Lung (tissue), 12 donors: ENCODE results near the gene DCUN1D2. TPM values are rescaled to one million over a fixed set of nuclear protein-coding genes. Genes with fewer than 3 reads are reported as not detected.

ENCODE experiments used
- ATAC-seq: fragments of 200-7000 bp; cut with Tn5 transposase; one replicate; pipeline ENCODE4 v1.9.1; 2020; ENCODE audit warnings: moderate number of reproducible peaks; ENCODE audit not compliant: insufficient read depth, low FRiP score
- DNase-seq, 3 donors: peaks; one replicate each; pipeline ENCODE4 v3.0.0-alpha.2; 2013 to 2017
- H3K27ac ChIP-seq, 2 donors: one replicate each; pipeline ENCODE4 v1.5.1; 2013; ENCODE audit warnings: mild to moderate bottlenecking in 2 of 2, moderate library complexity in 2 of 2, control low read depth in 1 of 2, inconsistent platforms in 1 of 2, low read depth in 1 of 2, low read length in 1 of 2
- H3K27me3 ChIP-seq, 3 donors: one replicate each; pipeline ENCODE4 v1.5.1; 2013; ENCODE audit warnings: low read length in 2 of 3; ENCODE audit not compliant: control insufficient read depth in 3 of 3, insufficient read depth in 3 of 3
- H3K36me3 ChIP-seq, 4 donors: one replicate each; pipeline ENCODE4 v1.5.1; 2013; ENCODE audit warnings: low read length in 4 of 4, mild to moderate bottlenecking in 1 of 4, moderate library complexity in 1 of 4; ENCODE audit not compliant: control insufficient read depth in 4 of 4, insufficient read depth in 4 of 4
- H3K4me1 ChIP-seq, 5 donors: one replicate each; pipeline ENCODE4 v1.5.1; 2013; ENCODE audit warnings: low read length in 5 of 5, mild to moderate bottlenecking in 2 of 5, moderate library complexity in 1 of 5; ENCODE audit not compliant: control insufficient read depth in 5 of 5, insufficient read depth in 5 of 5
- H3K4me3 ChIP-seq: one replicate; pipeline ENCODE4 v1.5.1; 2013; ENCODE audit warnings: mild to moderate bottlenecking, control low read depth, moderate library complexity
- H3K9ac ChIP-seq, 2 donors: one replicate each; pipeline ENCODE4 v1.5.1; 2013; ENCODE audit warnings: low read length in 2 of 2, control low read depth in 1 of 2; ENCODE audit not compliant: insufficient read depth in 1 of 2
- H3K9me3 ChIP-seq, 4 donors: one replicate each; pipeline ENCODE4 v1.5.1; 2013; ENCODE audit warnings: low read length in 3 of 4, mild to moderate bottlenecking in 1 of 4, moderate library complexity in 1 of 4; ENCODE audit not compliant: control insufficient read depth in 4 of 4, insufficient read depth in 3 of 4
- CTCF ChIP-seq: IDR thresholded peaks from 2 replicates; pipeline ENCODE4 v1.5.1; 2012; ENCODE audit warnings: mild to moderate bottlenecking; ENCODE audit errors: control extremely low read depth, extremely low read depth
- WGBS, 2 donors: extraction: QIAGEN DNeasy Blood & Tissue Kit; methylation state at CpG; one replicate each; pipeline ENCODE4 v1.1.7; 2013; 5-methylcytosine and 5-hydroxymethylcytosine counted together
- polyA plus RNA-seq, 2 donors: library from polyadenylated mRNA; stranded (reverse); fragments of 200-250 nt; gene quantifications; one replicate each; pipeline ENCODE4 v1.2.1, GENCODE V29; 2013
- total RNA-seq, 2 donors: library from RNA; depleted of rRNA in 1 of 2; stranded (reverse); fragments of >200 nt in 1 of 2; gene quantifications; one replicate each; pipeline ENCODE4 v1.2.1, GENCODE V29; 2014 to 2021
- donor health status: control.
- donor health status: control.
- donor health status: Bipolar disorder and iron deficiency.
- donor health status: healthy.
- donor health status: DM: yes; HTN: yes; CAD: no.

Gene DCUN1D2
- total and polyA plus RNA-seq, 4 donors = 6.9 to 21.1 (median 13.8) TPM

- no peak for DNase-seq
- H3K36me3 ChIP-seq = peaks cover 11 to 40% (median 25%) of the 10 kb centered on the region in 4 donors
Measured at GRCh38 chr13:113506025-113506685, 15.6 kb upstream of the DCUN1D2 start.

DNA sequence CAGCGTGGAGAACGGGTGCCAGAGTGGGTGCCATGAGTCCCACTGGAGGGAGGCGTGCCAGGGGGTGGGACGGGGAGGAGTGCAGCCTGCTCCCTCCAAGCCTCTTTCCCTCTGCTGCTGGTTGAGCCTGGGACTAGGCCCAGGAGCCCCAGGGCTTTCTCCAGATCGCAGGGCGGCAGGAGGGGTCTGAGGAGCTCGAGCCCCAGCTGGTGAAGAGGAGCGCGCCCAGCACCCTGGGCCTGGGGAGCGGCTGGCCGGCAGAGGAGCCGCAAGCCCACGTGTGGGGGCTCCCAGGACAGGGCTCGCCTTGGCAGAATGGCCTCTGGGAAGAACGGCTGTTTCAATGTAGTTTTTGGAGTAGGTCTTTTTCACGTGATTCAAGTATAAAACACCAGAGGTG is 12.2 kb upstream of the DCUN1D2 start:
- Histone ChIP-seq H3K4me1 (peaks cover 0 to 2% (median 0%) of the 10 kb centered on the region in 5 donors), H3K9me3 (no peaks in the 10 kb centered on the region), H3K27ac (no peak overlapping the region), H3K9ac (no peak overlapping the region), H3K27me3 (no peaks in the 10 kb centered on the region), H3K36me3 (peaks cover 23 to 55% (median 29%) of the 10 kb centered on the region in 4 donors), H3K4me3 (no peak overlapping the region)
- no peak for DNase-seq
- no peak for TF ChIP-seq CTCF
- 84 to 92% methylated on average over 16 of the region's 16 CpGs for WGBS, 2 donors
- no peak for ATAC-seq

More at GRCh38 chr13:113506025-113506685, 15.6 kb upstream of the DCUN1D2 start:
- TF ChIP-seq CTCF = no peak
- 26 to 52% methylated on average over 14 to 16 of the region's 16 CpGs for WGBS, 2 donors
- Histone ChIP-seq H3K9me3 (no peaks in the 10 kb centered on the region), H3K27me3 (no peaks in the 10 kb centered on the region), H3K27ac (no peak overlapping the region), H3K9ac (no peak overlapping the region), H3K4me3 (no peak overlapping the region), H3K4me1 (peaks cover 0 to 2% (median 0%) of the 10 kb centered on the region in 5 donors)
- no peak for ATAC-seq

DNA sequence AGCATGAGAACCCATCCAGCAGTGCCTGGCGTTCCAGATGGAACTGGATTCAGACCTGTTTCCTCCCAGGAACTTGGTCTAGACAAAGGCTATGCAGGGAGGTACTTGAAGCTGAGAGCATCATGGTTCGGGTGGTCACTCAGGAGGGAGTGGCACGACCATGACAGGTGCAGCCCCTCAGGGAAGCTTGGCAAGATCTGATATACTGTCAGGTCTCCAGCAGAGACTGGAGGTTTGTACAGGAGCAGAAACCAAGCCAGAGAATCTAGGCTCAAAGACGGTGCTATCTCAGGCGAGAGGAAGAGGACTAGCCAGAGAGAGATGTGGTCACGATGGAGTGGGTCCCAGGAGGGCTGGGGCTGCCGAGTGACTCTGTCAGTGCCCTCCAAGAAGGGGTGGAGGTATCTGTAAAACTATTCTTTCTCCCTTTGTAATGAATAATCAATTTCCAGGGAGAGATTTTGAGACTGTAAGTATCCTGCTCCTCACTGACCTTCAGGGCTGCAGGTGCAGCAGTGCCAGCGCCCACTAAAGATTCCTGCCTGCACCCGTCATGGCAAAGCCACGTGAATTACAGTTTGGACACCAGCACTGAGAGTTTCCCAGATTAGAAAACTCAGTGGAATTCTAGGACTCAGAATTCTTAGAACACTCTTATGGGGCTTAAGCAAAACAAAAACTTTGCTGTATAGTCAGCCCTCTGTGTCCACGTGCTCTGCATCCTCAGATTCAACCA is 10.2 kb upstream of the DCUN1D2 start:
- no peak for TF ChIP-seq CTCF
- H3K9ac ChIP-seq = no peak overlapping the region
- no peaks in the 10 kb centered on the region for H3K9me3 ChIP-seq
- no peak for ATAC-seq
- WGBS, 2 donors = 92 to 96% methylated on average over 11 of the region's 11 CpGs
- H3K4me1 ChIP-seq = peaks cover 0 to 6% (median 3%) of the 10 kb centered on the region in 5 donors
- H3K27me3 ChIP-seq = no peaks in the 10 kb centered on the region
- H3K36me3 ChIP-seq = peaks cover 26 to 67% (median 34%) of the 10 kb centered on the region in 4 donors
- H3K27ac ChIP-seq = peak overlapping the region in 1 of 2 donors; percentile 21
- no peak overlapping the region for H3K4me3 ChIP-seq
- DNase-seq = no peak
